Testis (tissue), 3 donors: ENCODE measurements around the gene GREB1L. TPM values are rescaled to one million over a fixed set of nuclear protein-coding genes. Genes with fewer than 3 reads are reported as not detected.
"Not testable (repeated sequence)": the region's sequence is repeated elsewhere in the genome, so short reads cannot be mapped to it uniquely, and the experiment has no call there.

Source experiments
- DNase-seq: peaks from one replicate; pipeline ENCODE4 v3.0.0-alpha.2; 2019
- H3K27ac ChIP-seq, 2 donors: fragments of 200-600 bp; sonication (generic); one replicate each; pipeline ENCODE4 v1.5.1; 2019
- H3K27me3 ChIP-seq: fragments of 200-600 bp; sonication (generic); one replicate; pipeline ENCODE4 v1.5.1; 2019
- H3K36me3 ChIP-seq: fragments of 200-600 bp; sonication (generic); one replicate; pipeline ENCODE4 v1.5.1; 2017; ENCODE audit warnings: low read depth; ENCODE audit errors: missing control alignments
- H3K4me1 ChIP-seq: fragments of 200-600 bp; sonication (generic); one replicate; pipeline ENCODE4 v1.5.1; 2019
- H3K4me3 ChIP-seq, 2 donors: fragments of 200-600 bp; sonication (generic); one replicate each; pipeline ENCODE4 v1.5.1; 2017 to 2019
- H3K9me3 ChIP-seq: fragments of 200-600 bp; sonication (generic); one replicate; pipeline ENCODE4 v1.5.1; 2017
- POLR2A ChIP-seq: fragments of 450-650 bp; IDR thresholded peaks from one replicate; pipeline ENCODE4 v1.6.1; 2017; ENCODE audit warnings: antibody characterized with exemption, mild to moderate bottlenecking, moderate library complexity
- WGBS, 2 donors: methylation state at CpG; one replicate each; pipeline ENCODE4 v1.1.5; 2018; 5-methylcytosine and 5-hydroxymethylcytosine counted together
- intact Hi-C: fragments of 100-400 bp; cut with DNase I; formaldehyde crosslinking; loops from one replicate; pipeline ENCODE4 v1.15.1; 2023; ENCODE audit warnings: low total_unique reads
- polyA plus RNA-seq: library from polyadenylated mRNA; stranded (reverse); fragments of 350-450 nt; fragmentation: Illumina TruSeq; extraction: RNeasy Lipid Tissue Mini Kit (QIAGEN cat#74804); gene quantifications from one replicate; pipeline ENCODE4 v1.2.3, GENCODE V29; 2014; ENCODE audit warnings: low read depth, low replicate concordance; ENCODE audit not compliant: insufficient read depth
- total RNA-seq, 2 donors: library from RNA; depleted of rRNA; stranded (reverse); fragments of >200 nt; gene quantifications; one replicate each; pipeline ENCODE4 v1.2.3, GENCODE V29; 2016
- TF ChIP-seq, protein P1 (sequence below), 3 experiments: fragments of 450-650 bp in 2 of 3; fragments of 200-600 bp in 1 of 3; sonication (generic) in 1 of 3; IDR thresholded peaks; one replicate each; pipeline ENCODE4 v1.5.1; 2016 to 2019; ENCODE audit warnings: antibody characterized with exemption in 3 of 3, mild to moderate bottlenecking in 2 of 3, moderate library complexity in 1 of 3

Gene GREB1L
- total and polyA plus RNA-seq, 3 donors from 2014 or later, result 11.9 to 40.6 (median 38.4) TPM

GRCh38 chr18:21369146-21369545, 127.1 kb downstream of the GREB1L start:
- TF ChIP-seq POLR2A, result no peak
- TF ChIP-seq, protein P1, sequence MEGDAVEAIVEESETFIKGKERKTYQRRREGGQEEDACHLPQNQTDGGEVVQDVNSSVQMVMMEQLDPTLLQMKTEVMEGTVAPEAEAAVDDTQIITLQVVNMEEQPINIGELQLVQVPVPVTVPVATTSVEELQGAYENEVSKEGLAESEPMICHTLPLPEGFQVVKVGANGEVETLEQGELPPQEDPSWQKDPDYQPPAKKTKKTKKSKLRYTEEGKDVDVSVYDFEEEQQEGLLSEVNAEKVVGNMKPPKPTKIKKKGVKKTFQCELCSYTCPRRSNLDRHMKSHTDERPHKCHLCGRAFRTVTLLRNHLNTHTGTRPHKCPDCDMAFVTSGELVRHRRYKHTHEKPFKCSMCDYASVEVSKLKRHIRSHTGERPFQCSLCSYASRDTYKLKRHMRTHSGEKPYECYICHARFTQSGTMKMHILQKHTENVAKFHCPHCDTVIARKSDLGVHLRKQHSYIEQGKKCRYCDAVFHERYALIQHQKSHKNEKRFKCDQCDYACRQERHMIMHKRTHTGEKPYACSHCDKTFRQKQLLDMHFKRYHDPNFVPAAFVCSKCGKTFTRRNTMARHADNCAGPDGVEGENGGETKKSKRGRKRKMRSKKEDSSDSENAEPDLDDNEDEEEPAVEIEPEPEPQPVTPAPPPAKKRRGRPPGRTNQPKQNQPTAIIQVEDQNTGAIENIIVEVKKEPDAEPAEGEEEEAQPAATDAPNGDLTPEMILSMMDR (IDR thresholded peaks at IDR 0.05), result no peak
- Histone ChIP-seq H3K36me3 (no peaks in the 10 kb centered on the region), H3K27ac (no peak overlapping the region), H3K9me3 (no peaks in the 10 kb centered on the region), H3K27me3 (no peaks in the 10 kb centered on the region), H3K4me1 (peaks cover 6% of the 10 kb centered on the region), H3K4me3 (no peak overlapping the region)
- no peak for DNase-seq
- 46 to 63% methylated on average over 4 of the region's 4 CpGs for WGBS, 2 donors
- intact Hi-C loops, result no loop called here

- H3K27me3 ChIP-seq, DNase-seq, H3K9me3 ChIP-seq, H3K36me3 ChIP-seq, H3K4me3 ChIP-seq, H3K4me1 ChIP-seq, H3K27ac ChIP-seq, intact Hi-C loops: not testable (repeated sequence)
- 87 to 91% methylated on average over 7 of the region's 7 CpGs for WGBS, 2 donors
These were observed 127.6 kb downstream of the GREB1L start for GRCh38 chr18:21369597-21369996.

- TF ChIP-seq, protein P1 (IDR thresholded peaks at IDR 0.05), result no peak
- no peak for TF ChIP-seq POLR2A
- no peaks in the 10 kb centered on the region for H3K9me3 ChIP-seq
- H3K36me3 ChIP-seq, result no peaks in the 10 kb centered on the region
- WGBS, 2 donors, result 85% methylated on average over 1 of the region's 1 CpG
- no peak overlapping the region for H3K4me3 ChIP-seq
- H3K4me1 ChIP-seq, result peaks cover 5% of the 10 kb centered on the region
- H3K27ac ChIP-seq, result no peak overlapping the region
- no peaks in the 10 kb centered on the region for H3K27me3 ChIP-seq
- intact Hi-C loops, result no loop called here
- DNase-seq, result no peak
These were observed 141.0 kb downstream of the GREB1L start for GRCh38 chr18:21383031-21383430.

GRCh38 chr18:21386523-21387240, 144.7 kb downstream of the GREB1L start:
- intact Hi-C loops, result no loop called here
- no peak for DNase-seq
- peaks cover 5% of the 10 kb centered on the region for H3K4me1 ChIP-seq
- no peaks in the 10 kb centered on the region for H3K9me3 ChIP-seq
- TF ChIP-seq, protein P1 (IDR thresholded peaks at IDR 0.05), result no peak
- no peak for TF ChIP-seq POLR2A
- 88% methylated on average over 11 of the region's 11 CpGs for WGBS, 2 donors
- no peak overlapping the region for H3K4me3 ChIP-seq
- H3K27me3 ChIP-seq, result no peaks in the 10 kb centered on the region
- peak overlapping the region in 1 of 2 donors; percentile 61 for H3K27ac ChIP-seq
- H3K36me3 ChIP-seq, result no peaks in the 10 kb centered on the region

DNA sequence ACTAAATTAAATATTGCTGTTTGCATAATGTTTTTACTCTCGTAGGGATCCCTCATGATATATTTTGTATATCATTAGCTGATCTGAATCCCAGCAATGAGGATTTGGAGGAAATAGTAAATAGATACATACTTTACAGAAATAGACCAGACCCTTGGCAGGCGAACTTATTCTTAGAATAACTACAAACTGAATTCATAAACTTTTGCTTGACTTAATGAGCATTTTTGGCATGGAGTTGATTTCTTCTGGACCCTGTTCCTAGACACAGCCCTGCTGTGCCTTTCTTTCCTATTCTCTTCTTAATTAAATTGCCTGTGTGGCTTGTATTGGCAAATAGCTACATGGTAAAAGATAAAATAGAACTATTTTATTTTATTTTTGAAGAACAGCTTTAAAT, 145.9 kb downstream of the GREB1L start:
- peak overlapping the region in 1 of 2 donors; percentile 61 for H3K27ac ChIP-seq
- H3K4me3 ChIP-seq, result no peak overlapping the region
- H3K9me3 ChIP-seq, result no peaks in the 10 kb centered on the region
- TF ChIP-seq POLR2A, result no peak
- TF ChIP-seq, protein P1 (IDR thresholded peaks at IDR 0.05), result no peak
- no peaks in the 10 kb centered on the region for H3K36me3 ChIP-seq
- intact Hi-C loops, result no loop called here
- no peak for DNase-seq
- H3K4me1 ChIP-seq, result peaks cover 5% of the 10 kb centered on the region
- 44 to 51% methylated on average over 2 of the region's 2 CpGs for WGBS, 2 donors
- H3K27me3 ChIP-seq, result no peaks in the 10 kb centered on the region
